Neuronal stem cell (in vitro differentiated cells): ENCODE data around the gene TP63.

Experiments used
- DNase-seq: peaks from one replicate; pipeline ENCODE4 v3.0.0-alpha.2; 2013; ENCODE audit warnings: low spot score
- H2AFZ ChIP-seq: one replicate; pipeline ENCODE4 v1.6.1; 2013; ENCODE audit warnings: mild to moderate bottlenecking, low read length, inconsistent platforms
- H2AK5ac ChIP-seq: 2 replicates; pipeline ENCODE4 v1.6.1; 2013; ENCODE audit warnings: low read depth, mild to moderate bottlenecking, inconsistent platforms, low read length, moderate library complexity, mixed read lengths
- H2BK120ac ChIP-seq: 2 replicates; pipeline ENCODE4 v1.6.1; 2013; ENCODE audit warnings: low read depth, mild to moderate bottlenecking, inconsistent platforms, low read length, moderate library complexity, mixed read lengths
- H2BK12ac ChIP-seq: one replicate; pipeline ENCODE4 v1.6.1; 2013; ENCODE audit warnings: low read length, inconsistent platforms
- H2BK15ac ChIP-seq: 2 replicates; pipeline ENCODE4 v1.6.1; 2013; ENCODE audit warnings: mild to moderate bottlenecking, low read length, inconsistent platforms, mixed read lengths
- H2BK5ac ChIP-seq: one replicate; pipeline ENCODE4 v1.6.1; 2013; ENCODE audit warnings: inconsistent platforms, mild to moderate bottlenecking, low read length, moderate library complexity
- H3K14ac ChIP-seq: one replicate; pipeline ENCODE4 v1.6.1; 2013; ENCODE audit warnings: low read length, inconsistent platforms
- H3K18ac ChIP-seq: 2 replicates; pipeline ENCODE4 v1.6.1; 2013; ENCODE audit warnings: low read length, inconsistent platforms
- H3K23ac ChIP-seq: 2 replicates; pipeline ENCODE4 v1.6.1; 2013; ENCODE audit warnings: low read depth, mild to moderate bottlenecking, mixed read lengths, low read length, inconsistent platforms; ENCODE audit not compliant: poor library complexity
- H3K27ac ChIP-seq: replicated peaks from 3 replicates; pipeline ENCODE4 v1.5.1; 2013; ENCODE audit warnings: low read length, inconsistent platforms
- H3K27me3 ChIP-seq, 3 experiments: 2 replicates each; pipeline ENCODE4 v1.6.1; 2013; ENCODE audit warnings: low read length in 3 of 3, mild to moderate bottlenecking in 2 of 3, inconsistent platforms in 1 of 3, low read depth in 1 of 3, mixed read lengths in 1 of 3, moderate library complexity in 1 of 3; ENCODE audit not compliant: control insufficient read depth in 3 of 3, insufficient read depth in 3 of 3
- H3K36me3 ChIP-seq, 2 donors: replicated peaks in 1 of 2; 2 replicates each; pipeline ENCODE4 v1.6.1; 2013; ENCODE audit warnings: low read length in 2 of 2; ENCODE audit not compliant: control insufficient read depth in 2 of 2, insufficient read depth in 2 of 2
- H3K4ac ChIP-seq: 2 replicates; pipeline ENCODE4 v1.6.1; 2013; ENCODE audit warnings: inconsistent platforms, mild to moderate bottlenecking, low read length, moderate library complexity
- H3K4me1 ChIP-seq, 2 donors: 1 replicate in 1 of 2; 2 replicates in 1 of 2; pipeline ENCODE4 v1.6.1; 2013; ENCODE audit warnings: low read length in 2 of 2, low read depth in 1 of 2; ENCODE audit not compliant: control insufficient read depth in 2 of 2, insufficient read depth in 1 of 2
- H3K4me2 ChIP-seq: one replicate; pipeline ENCODE4 v1.6.1; 2013; ENCODE audit warnings: mild to moderate bottlenecking, low read length, inconsistent platforms; ENCODE audit not compliant: insufficient read depth, poor library complexity, severe bottlenecking
- H3K4me3 ChIP-seq, 2 donors: 2 replicates each; pipeline ENCODE4 v1.5.1; 2013; ENCODE audit warnings: low read length in 2 of 2, mild to moderate bottlenecking in 2 of 2, inconsistent platforms in 1 of 2, moderate library complexity in 1 of 2
- H3K79me1 ChIP-seq: one replicate; pipeline ENCODE4 v1.6.1; 2013; ENCODE audit warnings: low read depth, mild to moderate bottlenecking, inconsistent platforms, low read length, moderate library complexity
- H3K9ac ChIP-seq: one replicate; pipeline ENCODE4 v1.6.1; 2013; ENCODE audit warnings: mild to moderate bottlenecking, low read depth, low read length, inconsistent platforms; ENCODE audit not compliant: poor library complexity
- H3K9me3 ChIP-seq, 2 donors: replicated peaks in 1 of 2; 2 replicates each; pipeline versions ENCODE3 to v1.6.1; 2013; ENCODE audit warnings: low read length in 2 of 2, mild to moderate bottlenecking in 2 of 2, inconsistent platforms in 1 of 2, low read depth in 1 of 2, mixed read lengths in 1 of 2, moderate library complexity in 1 of 2; ENCODE audit not compliant: control insufficient read depth in 2 of 2, insufficient read depth in 1 of 2
- H4K8ac ChIP-seq: one replicate; pipeline ENCODE4 v1.6.1; 2013; ENCODE audit warnings: low read depth, mild to moderate bottlenecking, inconsistent platforms, low read length, moderate library complexity
- H4K91ac ChIP-seq: one replicate; pipeline ENCODE4 v1.6.1; 2013; ENCODE audit warnings: low read length, low read depth, mild to moderate bottlenecking, inconsistent platforms; ENCODE audit not compliant: poor library complexity
- WGBS, 2 donors: extraction: QIAGEN DNeasy Blood & Tissue Kit; methylation state at CpG; one replicate each; pipeline ENCODE4 v1.1.7; 2013; ENCODE audit warnings: missing lambda C conversion rate in 2 of 2, mixed read lengths in 1 of 2; ENCODE audit not compliant: insufficient read length in 2 of 2, insufficient replicate concordance in 1 of 2; ENCODE audit errors: extremely low coverage in 2 of 2; 5-methylcytosine and 5-hydroxymethylcytosine counted together

TP63 gene

DNA sequence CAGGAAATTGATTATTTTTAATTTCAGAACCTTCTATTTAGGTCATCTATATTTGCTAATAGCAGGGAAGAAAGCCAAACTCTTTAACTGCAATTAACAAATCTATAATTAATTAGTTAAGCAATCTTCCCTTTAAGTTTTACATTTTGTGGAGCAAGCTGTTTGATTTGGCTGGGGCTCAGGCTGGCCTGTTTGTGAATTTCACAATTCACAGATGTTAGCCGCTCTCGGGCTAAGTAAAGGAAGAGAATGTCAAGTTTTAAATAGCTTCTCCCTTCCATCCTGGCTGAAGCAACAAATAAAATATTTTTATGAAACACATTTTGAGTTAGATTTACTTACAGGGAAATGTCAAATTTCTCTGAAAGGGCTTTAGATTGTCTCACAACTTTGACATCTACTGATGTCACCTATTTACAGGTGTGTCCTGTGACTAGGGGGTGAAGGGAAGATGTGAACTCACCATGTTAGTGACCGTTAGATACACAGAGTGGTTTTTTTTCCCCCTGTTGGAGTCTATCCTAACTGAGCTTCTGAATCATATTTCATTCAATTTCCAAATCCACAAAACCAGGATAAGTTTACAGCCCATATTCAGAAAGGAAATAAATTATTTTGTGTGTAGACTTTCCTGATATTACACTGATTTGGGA lies 1.3 kb upstream of the TP63 start:
- no peak overlapping the region for H3K14ac ChIP-seq
- no peak overlapping the region for H3K23ac ChIP-seq
- H2BK15ac ChIP-seq: no peak overlapping the region
- no peak overlapping the region for H2AK5ac ChIP-seq
- H4K8ac ChIP-seq: no peak overlapping the region
- no peaks in the 10 kb centered on the region for H3K27me3 ChIP-seq
- H3K4me2 ChIP-seq: no peak overlapping the region
- no peak overlapping the region for H3K18ac ChIP-seq
- H2AFZ ChIP-seq: no peak overlapping the region
- no peak overlapping the region for H4K91ac ChIP-seq
- no peaks in the 10 kb centered on the region for H3K9me3 ChIP-seq
- no peak overlapping the region for H3K4me3 ChIP-seq
- H2BK12ac ChIP-seq: no peak overlapping the region
- no peak overlapping the region for H3K9ac ChIP-seq
- no peak overlapping the region for H3K27ac ChIP-seq
- H2BK5ac ChIP-seq: no peak overlapping the region
- no peaks in the 10 kb centered on the region for H3K79me1 ChIP-seq
- no CpG with 5 or more reads among the region's 3 CpGs for WGBS, 2 donors
- no peaks in the 10 kb centered on the region for H3K4me1 ChIP-seq
- H2BK120ac ChIP-seq: no peak overlapping the region
- H3K36me3 ChIP-seq: no peaks in the 10 kb centered on the region
- no peak overlapping the region for H3K4ac ChIP-seq
- no peak for DNase-seq

DNA sequence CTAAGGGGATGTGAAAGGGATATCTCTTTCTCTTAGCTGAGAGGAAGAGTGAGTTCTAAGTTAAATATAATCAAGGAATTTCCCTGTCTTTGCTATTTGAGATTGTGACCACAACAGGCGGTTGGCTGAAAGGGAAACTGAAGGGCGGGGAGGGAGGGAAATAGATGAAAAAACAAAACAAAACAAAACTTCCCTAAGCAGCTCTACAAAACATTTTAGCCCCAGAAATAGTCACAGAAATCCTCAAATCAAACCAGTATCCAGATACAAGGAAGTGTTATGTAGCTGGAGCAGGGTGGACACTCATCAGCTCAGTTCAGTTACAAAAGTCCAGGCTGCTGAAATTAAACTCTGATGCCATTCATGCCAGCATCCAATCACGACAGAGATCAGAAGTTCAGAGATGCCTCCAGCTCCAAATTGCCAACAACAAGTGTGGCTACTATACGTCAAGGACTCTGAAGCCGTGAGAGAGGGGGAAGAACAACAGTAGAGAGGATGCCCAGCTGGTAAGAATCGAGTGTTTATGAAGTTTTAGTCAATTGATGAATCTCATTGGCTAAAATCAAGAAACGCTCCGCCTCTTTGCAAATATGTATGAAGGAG lies 319 bp upstream of the TP63 start:
- Histone ChIP-seq H4K91ac (no peak overlapping the region), H2AFZ (peak overlapping the region; percentile 5), H3K27me3 (no peaks in the 10 kb centered on the region), H2BK120ac (no peak overlapping the region), H2AK5ac (no peak overlapping the region), H2BK15ac (no peak overlapping the region), H3K4ac (no peak overlapping the region), H3K4me3 (no peak overlapping the region), H3K27ac (no peak overlapping the region), H3K79me1 (no peaks in the 10 kb centered on the region), H4K8ac (no peak overlapping the region), H3K4me2 (no peak overlapping the region), H2BK5ac (no peak overlapping the region), H3K9me3 (no peaks in the 10 kb centered on the region), H3K9ac (no peak overlapping the region), H3K4me1 (no peaks in the 10 kb centered on the region), H2BK12ac (no peak overlapping the region), H3K18ac (no peak overlapping the region), H3K14ac (no peak overlapping the region), H3K36me3 (no peaks in the 10 kb centered on the region), H3K23ac (no peak overlapping the region)
- no CpG with 5 or more reads among the region's 8 CpGs for WGBS, 2 donors
- no peak for DNase-seq

DNA sequence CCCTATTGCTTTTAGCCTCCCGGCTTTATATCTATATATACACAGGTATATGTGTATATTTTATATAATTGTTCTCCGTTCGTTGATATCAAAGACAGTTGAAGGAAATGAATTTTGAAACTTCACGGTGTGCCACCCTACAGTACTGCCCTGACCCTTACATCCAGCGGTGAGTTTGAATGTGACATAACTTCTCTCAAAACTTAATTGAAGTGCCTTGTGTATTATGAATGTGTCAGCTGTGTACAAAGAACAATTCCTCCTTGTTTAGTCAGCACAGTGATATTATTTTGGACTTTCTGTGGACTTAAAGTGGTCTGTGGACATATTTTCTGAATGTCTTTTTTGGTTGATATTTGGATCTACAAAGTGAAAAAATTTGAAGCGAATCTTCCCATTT lies 220 bp downstream of the TP63 start:
- H2AFZ ChIP-seq: no peak overlapping the region
- no peak overlapping the region for H3K4me2 ChIP-seq
- H4K91ac ChIP-seq: no peak overlapping the region
- H3K23ac ChIP-seq: no peak overlapping the region
- H3K9ac ChIP-seq: no peak overlapping the region
- no peak for DNase-seq
- no peak overlapping the region for H3K4me3 ChIP-seq
- no peaks in the 10 kb centered on the region for H3K36me3 ChIP-seq
- H3K27me3 ChIP-seq: no peaks in the 10 kb centered on the region
- H2BK5ac ChIP-seq: no peak overlapping the region
- no peak overlapping the region for H2BK120ac ChIP-seq
- H3K4ac ChIP-seq: no peak overlapping the region
- no peak overlapping the region for H3K27ac ChIP-seq
- H3K18ac ChIP-seq: no peak overlapping the region
- H3K14ac ChIP-seq: no peak overlapping the region
- no peaks in the 10 kb centered on the region for H3K9me3 ChIP-seq
- no CpG with 5 or more reads among the region's 6 CpGs for WGBS, 2 donors
- H2BK15ac ChIP-seq: no peak overlapping the region
- H4K8ac ChIP-seq: no peak overlapping the region
- H2BK12ac ChIP-seq: no peak overlapping the region
- H3K4me1 ChIP-seq: no peaks in the 10 kb centered on the region
- H3K79me1 ChIP-seq: no peaks in the 10 kb centered on the region
- H2AK5ac ChIP-seq: no peak overlapping the region

DNA sequence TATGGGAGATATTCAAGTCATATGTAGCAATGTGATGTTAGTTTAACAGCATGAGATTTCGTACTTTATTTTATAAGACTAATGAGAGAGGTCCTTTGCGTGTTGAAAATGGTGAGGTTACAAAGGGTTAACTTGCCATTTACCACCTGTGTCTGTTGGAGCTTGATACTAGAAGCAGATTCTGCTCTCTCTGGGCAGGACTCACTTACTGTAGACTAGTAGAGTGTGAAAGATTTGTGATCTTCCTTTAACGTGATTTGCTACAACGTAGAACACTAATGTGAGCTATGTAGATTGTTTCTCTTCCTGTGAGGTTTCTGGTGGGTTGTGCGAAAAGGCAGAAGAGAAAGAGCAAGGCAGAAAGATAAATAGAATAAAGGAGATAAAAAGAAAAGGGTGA lies 1.1 kb downstream of the TP63 start:
- Histone ChIP-seq H4K8ac (no peak overlapping the region), H3K36me3 (no peaks in the 10 kb centered on the region), H2AFZ (no peak overlapping the region), H3K27ac (no peak overlapping the region), H3K4me1 (no peaks in the 10 kb centered on the region), H3K9me3 (no peaks in the 10 kb centered on the region), H2AK5ac (no peak overlapping the region), H2BK120ac (no peak overlapping the region), H3K23ac (no peak overlapping the region), H4K91ac (no peak overlapping the region), H2BK15ac (no peak overlapping the region), H2BK5ac (no peak overlapping the region), H2BK12ac (no peak overlapping the region), H3K9ac (no peak overlapping the region), H3K79me1 (no peaks in the 10 kb centered on the region), H3K18ac (no peak overlapping the region), H3K27me3 (no peaks in the 10 kb centered on the region), H3K4me3 (no peak overlapping the region), H3K14ac (no peak overlapping the region), H3K4ac (no peak overlapping the region), H3K4me2 (no peak overlapping the region)
- DNase-seq: no peak
- WGBS, 2 donors: no CpG with 5 or more reads among the region's 5 CpGs
